A375 (cell line): ENCODE measurements around the gene CROCC2. TPM values are rescaled to one million over a fixed set of nuclear protein-coding genes. Genes with fewer than 3 reads are reported as not detected.

Source experiments
- total RNA-seq: library from RNA; depleted of rRNA; stranded (reverse); fragments of >200 nt; shearing (Covaris generic); gene quantifications from 2 replicates; pipeline ENCODE4 v1.2.3, GENCODE V29; 2014; rRNA removed

CROCC2 gene
- total RNA-seq: not detected in 2 replicates

DNA sequence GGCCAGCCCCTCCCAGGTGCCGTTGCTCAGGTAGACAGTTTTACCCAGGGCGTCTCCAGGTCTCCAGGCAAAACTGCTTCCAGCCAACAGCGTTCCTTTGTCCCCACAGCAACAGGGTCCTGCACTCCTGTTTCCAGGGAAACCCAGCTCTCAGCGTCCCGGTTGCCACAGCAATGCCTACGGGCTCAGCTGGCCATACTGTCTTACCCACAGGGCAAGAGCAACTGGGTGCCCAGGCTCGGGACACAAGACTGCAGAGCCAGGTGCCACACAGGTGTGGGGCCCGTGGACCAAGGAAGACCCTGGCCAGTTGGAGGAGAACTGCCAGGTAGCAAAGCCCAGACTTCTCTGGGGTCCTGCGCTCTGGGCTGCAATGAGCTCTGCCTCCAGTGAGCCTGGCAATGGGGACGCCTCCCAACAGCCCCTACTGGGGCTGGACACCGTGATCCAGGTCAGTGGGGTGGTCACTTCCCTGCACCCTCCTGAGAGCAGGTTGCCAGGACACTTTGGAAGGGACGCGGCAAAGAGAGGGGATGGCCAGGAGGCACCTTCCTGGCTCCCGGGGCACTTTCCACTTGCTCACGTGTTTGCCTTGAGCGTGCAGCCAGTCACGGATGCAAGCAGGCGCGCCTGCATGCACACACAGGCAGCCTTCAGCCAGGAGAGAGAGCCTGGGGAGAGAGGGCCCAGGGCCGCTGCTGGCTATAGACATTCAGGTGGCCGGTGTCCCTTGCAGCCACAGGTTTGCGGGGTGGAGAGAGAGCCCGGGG, at the start of gene CROCC2:
Gene CROCC2, plus strand, starts transcription at position 196 of the 770 bp plus-strand sequence. Its CDS starts 178 bp downstream, at position 374.

DNA sequence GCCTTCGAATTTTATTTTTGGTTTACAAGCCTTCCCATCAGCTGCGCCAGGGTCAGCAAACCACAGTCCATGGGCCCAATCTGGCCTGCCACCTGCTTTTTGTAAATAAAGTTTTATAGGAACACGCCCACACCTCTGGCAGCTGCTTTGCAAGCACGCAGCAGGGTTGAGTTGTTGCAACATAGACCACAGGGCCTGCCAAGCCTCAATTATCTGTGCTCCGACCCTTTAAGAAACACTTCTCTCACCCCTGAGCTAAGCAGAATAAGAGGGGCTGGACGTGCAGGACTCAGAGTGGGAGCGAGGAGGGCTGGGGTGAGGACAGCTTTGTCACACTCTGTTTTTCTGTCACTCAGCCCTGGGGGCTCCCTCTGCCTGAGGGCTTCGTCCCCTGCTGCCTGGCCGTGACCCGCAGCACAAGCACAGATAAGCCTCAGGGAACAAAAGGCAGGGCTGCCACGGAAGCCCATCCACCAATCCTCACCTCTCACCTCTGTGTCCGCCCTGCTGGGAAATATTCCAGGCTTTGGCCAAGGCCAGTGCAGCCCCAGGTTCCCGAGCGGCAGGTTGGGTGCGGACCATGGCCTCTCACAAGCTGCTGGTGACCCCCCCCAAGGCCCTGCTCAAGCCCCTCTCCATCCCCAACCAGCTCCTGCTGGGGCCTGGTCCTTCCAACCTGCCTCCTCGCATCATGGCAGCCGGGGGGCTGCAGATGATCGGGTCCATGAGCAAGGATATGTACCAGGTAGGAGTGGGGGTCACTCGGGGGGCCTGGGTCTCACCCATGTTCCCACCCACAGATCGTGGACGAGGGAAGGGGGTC, 37.6 kb upstream of the CROCC2 start, which contains the start of gene AGXT:
Gene AGXT, plus strand, starts transcription at position 539 of the 823 bp plus-strand sequence. Its CDS starts 42 bp downstream, at position 581.

DNA sequence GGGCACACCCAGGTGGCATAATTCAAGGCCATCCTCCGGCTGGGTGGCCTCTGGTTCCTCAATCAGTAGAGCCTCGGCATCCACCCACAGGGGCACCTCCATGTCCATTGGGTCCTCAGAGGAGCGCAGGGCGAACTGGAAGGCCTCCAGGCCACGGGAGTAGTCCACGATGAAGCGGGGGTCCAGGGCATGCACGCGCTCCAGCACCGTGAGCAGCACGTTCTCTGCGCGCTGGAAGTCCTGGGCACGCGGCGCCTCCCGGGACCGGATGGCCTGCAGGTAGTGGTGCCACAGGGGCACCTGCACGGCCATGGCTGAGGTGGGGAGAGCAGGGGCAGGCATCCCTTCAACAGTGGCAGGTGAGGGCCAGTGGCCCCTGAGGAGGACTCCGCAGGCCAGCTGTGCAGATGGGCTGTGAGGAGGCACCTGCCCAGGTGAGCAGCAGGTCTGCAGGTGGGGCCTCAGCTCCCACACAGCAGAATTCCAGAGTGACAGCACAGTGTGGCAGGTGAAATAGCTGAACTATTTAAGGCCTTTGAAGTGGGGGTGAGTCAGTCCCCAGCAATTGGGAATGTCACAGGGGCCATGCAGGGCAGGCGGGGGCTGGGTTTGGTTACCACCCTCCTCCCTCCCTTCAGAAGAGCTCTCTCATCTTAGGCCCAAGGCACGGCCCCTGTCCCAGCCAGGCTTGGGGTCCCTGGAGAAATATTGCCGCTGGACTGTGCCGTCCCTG, 10.3 kb upstream of the CROCC2 start, which contains the start of gene MAB21L4:
Gene MAB21L4, minus strand, starts transcription at position 501 of the 733 bp plus-strand sequence. Its CDS starts 159 bp downstream, at position 342.

DNA sequence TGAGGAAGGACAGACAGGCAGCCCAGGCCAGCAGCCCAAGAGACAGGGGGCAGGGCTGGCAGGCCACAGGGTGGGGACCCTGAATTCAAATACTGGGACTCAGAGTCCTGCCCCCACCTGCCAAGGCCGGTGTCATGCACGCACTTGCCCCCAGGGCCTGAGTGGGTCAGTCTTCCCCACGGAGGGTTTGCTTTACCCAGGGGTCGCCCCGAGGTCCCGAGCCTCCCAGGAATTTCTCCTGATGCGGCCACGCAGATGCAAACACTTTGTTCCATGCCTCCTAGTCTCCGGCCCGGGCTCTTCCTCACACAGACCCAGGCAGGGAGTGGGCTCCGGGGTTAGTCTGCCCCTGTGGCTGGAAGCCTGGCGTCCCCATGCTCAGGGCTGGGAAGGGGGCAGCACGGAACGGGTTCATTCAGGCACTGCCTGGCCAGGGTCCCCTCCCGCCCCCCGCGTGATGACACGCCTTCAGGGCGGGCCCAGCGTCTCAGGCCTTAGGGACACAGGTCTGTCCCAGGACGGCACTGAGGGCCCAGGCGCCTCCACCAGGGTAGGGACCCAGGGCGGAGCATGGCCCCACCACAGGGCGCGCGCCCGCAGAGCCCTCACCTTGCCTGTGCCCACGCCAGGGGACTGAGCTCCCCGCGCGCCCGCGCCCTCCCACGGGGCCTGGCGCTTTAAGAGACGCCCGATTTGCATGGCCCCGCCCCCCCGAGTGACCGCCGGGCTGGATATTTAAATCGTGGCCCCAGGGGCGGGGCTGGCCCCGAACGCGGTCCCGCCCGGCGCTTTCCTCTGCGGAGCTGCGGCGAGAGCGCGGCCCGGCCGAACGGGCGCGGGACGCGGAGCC, 91.9 kb downstream of the CROCC2 start, which contains the start of gene SNED1:
Gene SNED1, plus strand, starts transcription at position 763 of the 850 bp plus-strand sequence. CDS start 220 bp downstream, outside the sequence.

Other genes with a start within 250 kb of the CROCC2 start
- gene AQP12B, start 223.5 kb upstream of the CROCC2 start, total RNA-seq: not detected in 2 replicates
- gene AQP12A, start 214.5 kb upstream of the CROCC2 start, total RNA-seq: not detected in 2 replicates
- 5.6 and 5.8 TPM in 2 replicates for gene KIF1A, start 86.1 kb upstream of the CROCC2 start, total RNA-seq
- not detected in 2 replicates for gene AGXT, start 37.5 kb upstream of the CROCC2 start, total RNA-seq
- gene MAB21L4, start 10.2 kb upstream of the CROCC2 start, total RNA-seq: not detected in 2 replicates
- 10.2 and 13.6 TPM in 2 replicates for gene SNED1, start 92.3 kb downstream of the CROCC2 start, total RNA-seq
- 23.0 and 34.4 TPM in 2 replicates for gene MTERF4, start 196.0 kb downstream of the CROCC2 start, total RNA-seq
- 4.4 and 4.8 TPM in 2 replicates for gene PASK, start 243.1 kb downstream of the CROCC2 start, total RNA-seq
- gene PPP1R7, start 244.1 kb downstream of the CROCC2 start, total RNA-seq: 34.4 and 49.7 TPM in 2 replicates